ENCODE measurements around the gene IL31RA.

GRCh38 chr5:55936100-55936693, 85.0 kb downstream of the IL31RA start:
- TF ChIP-seq EZH2 (IDR thresholded peaks at IDR 0.05; ENCODE audit: borderline replicate concordance, low read length) (no peak), CTCF (conservative IDR thresholded peaks at IDR 0.05 in 1 of 2, IDR thresholded peaks at IDR 0.05 in 1 of 2; ENCODE audit: extremely low read depth in 1 of 2, insufficient read depth in 1 of 2, low read depth in 1 of 2, low read length in 2 of 2) (peak; percentile 91 to 97)

Data from mammary epithelial cell (primary cell).